ENCODE data around the gene CELF4.

DNA sequence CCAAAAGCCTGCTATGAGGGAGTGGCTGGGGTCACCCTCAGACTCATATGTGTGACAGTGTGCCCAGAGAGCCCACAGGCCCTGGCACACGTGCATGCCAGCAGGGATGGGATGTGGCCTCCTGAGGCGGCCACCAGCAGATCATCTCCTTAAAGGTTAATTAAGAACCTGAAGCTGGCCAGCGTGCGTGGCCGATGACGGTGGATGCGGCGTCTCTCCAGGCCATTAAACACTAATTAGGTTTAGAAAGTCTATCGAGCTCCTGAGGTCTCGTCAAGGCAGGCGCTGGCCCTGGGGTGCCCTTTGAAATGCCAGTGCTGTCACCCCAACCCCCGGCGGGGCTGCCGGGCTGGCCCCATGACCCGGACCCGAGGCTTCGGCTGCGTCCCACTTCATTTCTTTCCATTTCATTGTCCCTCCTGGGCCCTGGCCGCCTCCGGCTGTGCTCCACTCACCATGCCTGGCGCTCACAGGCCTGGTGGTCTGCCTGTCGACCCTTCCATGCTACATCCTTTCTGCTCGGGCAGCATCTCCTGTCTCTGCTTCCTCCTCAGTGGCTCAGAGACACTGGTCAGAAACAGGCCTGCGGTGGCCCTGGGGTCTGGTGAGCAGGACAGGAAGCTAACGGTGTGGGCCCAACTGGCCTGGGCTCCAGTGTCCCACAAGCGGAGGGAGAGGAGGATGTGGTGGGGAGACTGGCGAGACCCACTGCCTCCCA, 228.9 kb downstream of the CELF4 start:
- TF ChIP-seq, protein P1, sequence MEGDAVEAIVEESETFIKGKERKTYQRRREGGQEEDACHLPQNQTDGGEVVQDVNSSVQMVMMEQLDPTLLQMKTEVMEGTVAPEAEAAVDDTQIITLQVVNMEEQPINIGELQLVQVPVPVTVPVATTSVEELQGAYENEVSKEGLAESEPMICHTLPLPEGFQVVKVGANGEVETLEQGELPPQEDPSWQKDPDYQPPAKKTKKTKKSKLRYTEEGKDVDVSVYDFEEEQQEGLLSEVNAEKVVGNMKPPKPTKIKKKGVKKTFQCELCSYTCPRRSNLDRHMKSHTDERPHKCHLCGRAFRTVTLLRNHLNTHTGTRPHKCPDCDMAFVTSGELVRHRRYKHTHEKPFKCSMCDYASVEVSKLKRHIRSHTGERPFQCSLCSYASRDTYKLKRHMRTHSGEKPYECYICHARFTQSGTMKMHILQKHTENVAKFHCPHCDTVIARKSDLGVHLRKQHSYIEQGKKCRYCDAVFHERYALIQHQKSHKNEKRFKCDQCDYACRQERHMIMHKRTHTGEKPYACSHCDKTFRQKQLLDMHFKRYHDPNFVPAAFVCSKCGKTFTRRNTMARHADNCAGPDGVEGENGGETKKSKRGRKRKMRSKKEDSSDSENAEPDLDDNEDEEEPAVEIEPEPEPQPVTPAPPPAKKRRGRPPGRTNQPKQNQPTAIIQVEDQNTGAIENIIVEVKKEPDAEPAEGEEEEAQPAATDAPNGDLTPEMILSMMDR (IDR thresholded peaks at IDR 0.05), result no peak
- no peak for TF ChIP-seq POLR2A (IDR thresholded peaks at IDR 0.05)

All from breast epithelium (tissue), 3 donors.